Glomerular endothelial cell (primary cell): ENCODE measurements around the gene HADHA. TPM values are rescaled to one million over a fixed set of nuclear protein-coding genes. Genes with fewer than 3 reads are reported as not detected.
"Not testable (repeated sequence)": the region's sequence is repeated elsewhere in the genome, so short reads cannot be mapped to it uniquely, and the experiment has no call there.

Source experiments
- DNase-seq: peaks from one replicate; pipeline ENCODE4 v3.0.0-alpha.2; 2011; ENCODE audit warnings: low read depth, low spot score; ENCODE audit errors: extremely low read depth
- total RNA-seq: library from RNA; depleted of rRNA; stranded (reverse); fragments of >200 nt; gene quantifications from 2 replicates; pipeline ENCODE4 v1.2.3, GENCODE V29; 2015

HADHA gene
- total RNA-seq, 1 donor from 2014 or later, result 144 TPM

DNA sequence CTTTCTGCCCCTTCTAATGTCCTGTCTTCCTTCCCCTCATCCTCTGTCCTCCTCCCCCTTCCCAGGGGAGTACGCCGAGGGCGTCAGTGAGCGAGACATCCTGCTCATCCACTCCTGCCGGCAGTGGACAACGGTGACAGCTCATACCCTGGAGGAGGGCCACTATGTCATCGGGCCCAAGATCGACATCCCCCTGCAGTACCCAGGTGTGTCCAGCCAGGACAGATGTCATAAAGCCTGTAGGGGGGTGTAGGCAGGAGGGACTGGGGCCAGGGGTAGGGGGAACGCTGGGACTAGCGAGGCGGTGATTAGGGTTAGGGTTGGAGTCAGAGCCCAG, 68.2 kb downstream of the HADHA start:
- no peak for DNase-seq

DNA sequence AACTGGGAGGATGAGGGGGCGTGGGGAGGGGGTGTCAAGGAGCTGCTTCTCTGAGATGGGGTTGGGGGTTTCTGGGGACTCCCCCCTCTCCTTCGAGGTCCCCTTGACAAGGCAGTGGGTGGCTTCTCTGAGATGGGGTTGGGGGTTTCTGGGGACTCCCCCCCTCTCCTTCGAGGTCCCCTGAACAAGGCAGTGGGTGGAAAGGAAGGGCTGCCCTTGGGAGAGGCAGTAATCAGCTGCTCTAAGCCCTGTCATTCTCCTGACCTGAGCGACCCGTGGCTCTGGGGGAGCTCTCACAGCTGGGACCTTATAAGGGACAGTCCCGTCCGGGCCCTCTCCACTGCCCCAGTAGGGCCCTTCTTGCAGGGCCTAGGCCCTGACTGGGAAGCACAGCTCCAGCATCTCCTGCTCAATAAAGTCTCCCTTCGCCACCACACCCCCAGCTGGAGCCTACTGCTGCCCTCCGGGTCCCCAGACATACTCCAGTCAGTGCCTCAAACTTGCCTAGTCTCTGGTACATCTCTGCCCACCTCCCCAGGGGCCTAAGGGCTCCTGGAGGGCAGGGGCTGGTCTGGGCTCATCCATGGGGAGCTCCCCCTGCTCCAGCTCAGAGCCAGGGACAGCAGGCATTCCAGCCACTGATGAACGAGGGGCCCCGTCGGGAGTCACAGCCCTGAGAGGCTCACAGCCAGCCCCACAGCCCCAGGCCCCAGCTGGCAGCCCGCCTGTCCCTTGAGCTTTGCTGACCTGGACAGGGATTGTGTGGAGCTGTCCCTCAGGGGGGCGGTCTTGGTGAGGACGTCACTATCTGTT, 68.8 kb downstream of the HADHA start:
- DNase-seq, result no peak

DNA sequence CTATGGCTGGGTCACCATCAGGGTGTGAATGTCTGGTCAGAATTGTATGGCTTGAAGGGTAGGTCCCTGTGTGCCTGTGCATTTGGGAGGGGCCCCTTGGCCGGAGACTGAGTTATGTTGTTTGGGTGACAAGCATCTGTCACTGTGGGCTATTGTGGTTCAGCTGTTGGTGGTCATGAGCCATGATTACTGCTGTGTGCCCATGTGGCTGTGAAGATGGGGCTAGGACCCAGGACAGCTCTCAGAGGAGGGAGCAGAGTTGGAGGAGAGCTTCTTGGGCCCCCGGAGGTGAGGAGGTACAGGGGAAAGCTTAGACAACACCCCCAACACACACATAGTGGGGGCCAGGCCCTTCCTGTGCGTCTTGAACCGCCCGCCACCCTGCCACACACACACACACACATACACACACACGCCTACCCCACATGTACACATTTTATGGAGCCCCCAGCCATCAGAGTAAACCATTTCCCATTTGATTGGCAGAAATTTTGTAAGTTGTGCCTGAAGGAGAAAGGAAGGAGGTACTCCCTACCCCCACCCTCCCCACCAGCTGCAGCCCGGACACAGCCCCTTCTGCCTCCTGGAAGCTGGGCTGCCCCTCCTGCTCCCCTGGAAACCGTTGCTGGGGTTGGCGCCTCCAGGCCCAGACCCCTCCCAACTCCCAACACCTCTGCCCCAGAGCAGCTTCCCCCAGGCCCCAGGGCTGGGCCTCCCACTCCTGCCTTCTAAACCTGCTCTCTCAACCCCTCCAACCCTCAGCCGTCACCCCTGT, 69.6 kb downstream of the HADHA start:
- no peak for DNase-seq

DNA sequence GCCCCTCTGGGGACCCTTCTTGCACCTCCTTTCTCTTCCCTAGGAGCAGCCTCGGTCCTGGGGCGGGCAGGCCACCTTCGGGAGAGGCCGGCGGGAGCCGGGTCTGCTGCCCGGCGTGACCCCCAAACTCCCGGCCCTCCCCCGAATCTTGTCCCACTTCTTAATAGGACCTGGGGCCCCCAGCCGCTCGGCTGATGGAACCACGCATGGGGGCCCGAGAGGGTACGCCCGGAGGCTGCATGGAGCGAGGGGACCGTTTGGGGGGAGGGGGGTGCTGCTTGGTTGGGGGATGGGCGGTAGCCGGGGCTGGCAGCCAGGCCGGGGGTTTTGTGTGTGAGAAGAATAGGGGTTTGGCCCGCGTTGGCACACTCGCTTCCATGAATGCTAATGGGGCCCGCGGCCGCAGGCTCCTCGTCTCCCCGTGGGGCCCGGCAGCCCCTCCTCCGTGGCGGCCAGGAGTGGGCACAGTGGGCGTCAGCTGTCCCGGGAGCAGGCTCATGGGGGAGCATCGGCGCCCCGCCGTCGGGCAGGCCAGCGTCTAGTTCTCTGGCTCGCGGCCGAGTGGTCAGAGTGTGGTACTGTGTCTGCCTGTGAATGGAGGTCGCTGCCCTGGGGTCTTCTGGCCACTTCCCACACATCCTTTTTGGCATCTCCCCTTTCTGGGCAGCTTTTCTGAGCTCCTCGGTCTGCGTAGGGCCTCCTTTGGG, 70.5 kb downstream of the HADHA start:
- DNase-seq, result no peak

- DNase-seq, result no peak
These were observed 71.3 kb downstream of the HADHA start, which contains the start of gene GAREM2 for GRCh38 chr2:26172871-26173775. TSS of gene GAREM2 (plus strand) at chr2:26173088. CDS start at chr2:26173221, 133 bp downstream.

- no peak for DNase-seq
These were observed 72.1 kb downstream of the HADHA start for GRCh38 chr2:26172189-26172870.

DNA sequence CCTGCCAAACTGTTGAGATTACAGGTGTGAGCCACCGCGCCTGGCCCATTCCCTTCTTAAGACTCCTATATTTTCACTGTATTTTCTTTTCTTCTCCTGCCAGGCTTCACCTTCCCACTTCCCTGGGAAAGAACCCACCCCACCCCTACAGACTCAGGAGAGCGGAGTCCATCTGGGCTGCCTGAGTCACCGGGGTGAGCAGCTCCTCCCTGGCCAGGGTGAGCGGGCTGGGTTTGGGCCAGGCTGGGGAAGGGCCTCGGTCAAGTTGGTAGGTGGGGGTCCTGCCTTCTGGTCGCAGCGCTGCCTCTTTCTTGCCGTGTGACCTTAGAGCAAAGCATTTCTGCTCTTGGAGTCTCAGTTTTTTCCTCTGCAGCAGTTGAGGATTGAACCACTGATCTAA, 73.6 kb downstream of the HADHA start:
- DNase-seq, result no peak

- DNase-seq, result no peak
These were observed 74.6 kb downstream of the HADHA start for GRCh38 chr2:26169681-26170414.

DNA sequence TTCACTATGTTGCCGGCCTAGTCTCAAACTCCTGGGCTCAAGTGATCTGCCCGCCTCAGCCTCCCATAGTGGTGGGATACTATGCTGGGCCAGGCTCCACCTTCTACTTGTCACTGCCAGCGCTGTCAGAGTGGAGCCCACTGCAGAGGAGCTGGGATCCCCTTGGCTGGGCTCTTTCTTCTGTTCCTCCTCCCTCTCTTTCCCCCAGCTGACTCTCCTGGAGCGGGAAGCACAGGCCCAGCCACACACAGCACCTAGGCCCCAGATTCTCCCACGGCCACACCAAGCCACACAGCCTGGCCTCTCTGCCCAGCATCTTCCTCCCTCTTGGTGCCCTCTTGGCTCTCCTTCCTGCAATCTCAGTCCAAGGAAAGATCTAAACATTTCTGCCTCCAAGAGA, 75.2 kb downstream of the HADHA start:
- DNase-seq, result no peak

DNA sequence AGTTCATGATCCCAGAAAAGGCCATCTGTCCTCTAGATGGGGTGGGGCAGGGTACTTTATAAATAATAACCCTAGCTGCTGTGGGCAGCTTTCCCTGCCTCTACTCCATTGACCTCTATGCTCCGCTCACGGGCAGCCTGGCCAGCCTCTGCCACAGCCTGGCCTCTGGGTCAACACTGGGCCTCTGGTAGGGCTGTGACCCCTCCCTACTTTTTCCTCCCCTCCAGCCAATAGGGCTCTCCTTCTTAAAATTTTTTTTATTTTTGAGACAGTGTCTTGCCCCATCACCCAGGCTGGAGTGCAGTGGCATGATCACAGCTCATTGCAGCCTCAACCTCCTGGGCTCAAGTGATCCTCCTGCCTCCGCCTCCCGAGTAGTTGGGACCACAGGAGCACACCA, 75.6 kb downstream of the HADHA start:
- DNase-seq, result no peak

DNA sequence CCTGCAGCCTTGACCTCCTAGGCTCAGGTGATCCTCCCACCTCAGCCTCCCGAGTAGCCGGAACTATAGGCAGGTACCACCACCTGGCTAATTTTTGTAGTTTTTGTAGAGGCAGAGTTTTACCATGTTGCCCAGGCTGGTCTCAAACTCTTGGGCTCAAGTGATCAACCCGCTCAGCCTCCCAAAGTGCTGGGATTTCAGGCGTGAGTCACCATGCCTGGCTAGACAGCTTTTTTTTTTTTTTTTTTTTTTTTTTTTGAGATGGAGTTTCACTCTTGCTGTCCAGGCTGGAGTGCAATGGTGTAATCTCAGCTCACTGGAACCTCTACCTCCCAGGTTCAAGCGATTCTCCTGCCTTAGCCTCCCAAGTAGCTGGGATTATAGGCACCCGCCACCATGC, 77.9 kb downstream of the HADHA start:
- not testable (repeated sequence) for DNase-seq

- DNase-seq, result no peak
These were observed 79.0 kb downstream of the HADHA start for GRCh38 chr2:26165403-26165802.

DNA sequence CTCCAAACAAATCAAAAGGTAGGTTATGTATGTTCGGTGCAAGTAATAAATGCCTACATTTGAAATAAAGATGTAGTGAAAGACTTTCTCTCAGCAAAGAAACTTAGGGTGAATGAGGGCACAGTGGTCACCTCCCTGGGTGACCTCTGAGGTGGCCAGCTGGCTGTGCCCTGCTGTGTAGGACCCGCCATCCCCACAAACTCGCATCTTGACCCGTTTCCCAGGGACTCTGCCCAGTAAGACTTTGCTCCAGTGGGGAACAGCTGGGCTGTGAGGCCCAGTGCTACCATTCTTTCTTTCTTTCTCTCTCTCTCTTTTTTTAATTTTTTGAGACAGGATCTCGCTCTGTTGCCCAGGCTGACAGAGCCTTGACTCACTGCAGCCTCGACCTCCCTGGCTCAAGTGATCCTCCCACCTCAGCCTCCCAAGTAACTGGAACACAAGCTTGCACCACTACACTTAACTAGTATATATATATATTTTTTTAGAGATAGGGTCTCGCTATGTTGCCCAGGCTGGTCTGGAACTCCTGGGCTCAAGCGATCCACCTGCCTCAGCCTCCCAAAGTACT, 79.7 kb downstream of the HADHA start:
- no peak for DNase-seq

GRCh38 chr2:26164231-26164630, 80.2 kb downstream of the HADHA start:
- DNase-seq, result no peak

DNA sequence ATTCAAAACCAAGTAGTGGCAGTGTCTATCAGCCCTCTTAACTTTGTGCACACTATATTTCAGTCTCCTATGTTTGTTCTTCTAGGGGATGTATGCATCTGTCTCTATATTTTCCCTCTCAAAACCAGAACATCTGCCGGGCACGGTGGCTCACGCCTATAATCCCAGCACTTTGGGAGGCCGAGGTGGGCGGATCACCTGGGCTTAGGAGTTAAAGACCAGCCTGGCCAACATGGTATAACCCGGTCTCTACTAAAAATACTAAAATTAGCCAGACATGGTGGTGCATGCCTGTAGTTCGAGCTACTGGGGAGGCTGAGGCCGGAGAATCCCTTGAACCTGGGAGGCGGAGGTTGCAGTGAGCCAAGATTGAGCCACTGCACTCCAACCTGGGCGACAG, 81.5 kb downstream of the HADHA start:
- no peak for DNase-seq

- DNase-seq, result no peak
These were observed 82.5 kb downstream of the HADHA start for GRCh38 chr2:26161926-26162325.

- DNase-seq, result no peak
These were observed 86.9 kb downstream of the HADHA start for GRCh38 chr2:26157580-26157979.

DNA sequence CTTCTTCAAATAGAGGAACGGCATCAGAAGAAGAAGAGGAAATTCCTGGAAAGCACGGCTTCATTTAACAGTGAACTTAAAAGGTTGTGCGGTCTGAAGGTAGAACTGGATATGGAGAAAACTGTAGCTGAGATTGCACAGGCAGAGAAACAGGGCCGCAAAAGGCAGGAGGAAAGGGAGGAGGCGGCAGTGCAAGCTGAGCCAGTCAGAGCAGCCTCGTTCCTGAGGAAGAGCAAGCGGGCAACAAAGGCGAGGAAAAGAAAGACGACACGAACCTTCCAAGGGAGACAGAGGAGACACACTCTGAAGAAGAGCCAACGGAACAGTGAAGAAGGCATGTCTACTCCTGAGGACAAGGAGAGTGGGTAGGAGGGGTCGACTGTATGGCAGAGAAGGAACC, 94.2 kb downstream of the HADHA start:
- no peak for DNase-seq

DNA sequence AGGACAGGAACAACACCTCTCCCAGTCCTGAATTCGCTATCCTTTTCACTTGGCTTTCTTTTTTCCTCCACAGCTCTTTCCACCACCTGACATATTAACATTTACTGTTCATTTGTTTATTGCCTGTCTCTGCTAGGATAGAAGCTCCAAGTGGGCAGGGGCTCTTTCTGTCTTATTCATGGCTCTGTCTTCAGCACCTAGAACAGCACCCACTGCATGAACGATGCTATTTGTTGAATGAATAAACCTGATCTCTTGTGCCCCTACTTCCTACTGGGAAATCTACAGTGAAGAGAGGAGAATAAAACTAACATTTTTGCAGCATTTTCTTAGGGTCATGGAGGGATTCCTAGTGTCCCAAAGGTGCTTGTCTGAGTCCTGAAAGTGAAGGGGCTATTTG, 95.9 kb downstream of the HADHA start:
- DNase-seq, result no peak
